Heart left ventricle (tissue), 13 donors: Measurements from ENCODE around the gene TET3.

ENCODE experiments used
- CTCF ChIP-seq, 12 donors: fragments of 200-600 bp; sonication (generic) in 4 of 12; IDR thresholded peaks; one replicate each; pipeline versions ENCODE4 v1.5.0 to v1.8.0; 2018 to 2022; ENCODE audit warnings: antibody characterized with exemption in 12 of 12, mild to moderate bottlenecking in 5 of 12
- POLR2A ChIP-seq, 2 donors: fragments of 450-650 bp; IDR thresholded peaks; one replicate each; pipeline ENCODE4 v1.6.1; 2017; ENCODE audit warnings: antibody characterized with exemption in 2 of 2, mild to moderate bottlenecking in 2 of 2, moderate library complexity in 2 of 2
- donor health status: ischemic (EF 13 %, LVEDD 7.1; RV severe dilation, severe dysfunction).
- donor health status: DM: no; HTN: yes; CAD: no.
- donor health status: DM: no; HTN: no; CAD: no.
- donor health status: ischemic (EF 25% LVEDD 6.9; RV normal size, moderate dysfunction).
- donor health status: ischemic (EF 25% LVEDD 5.7; RV mildly dilated, moderate dysfunction).
- donor health status: ischemic (EF 35%, LVEDD 5.7; RV mildly dilated, moderate dysfunction).
- donor health status: nonischemic (EF 11% LVEDD 7.7; RV severe dilation, severe dysfunction).
- donor health status: DM: yes; HTN: yes; CAD: no.
- donor health status: PGD.
- donor health status: ischemic (EF 29% LVEDD 5.4; RV normal size, mild dysfunction).
- donor health status: nonischemic (EF 23%, LVEDD 6.1; RV moderate dilation, normal function).

- TF ChIP-seq CTCF (IDR thresholded peaks at IDR 0.05) (no peak), POLR2A (IDR thresholded peaks at IDR 0.05) (no peak)
These were observed 14.4 kb upstream of the TET3 start for GRCh38 chr2:73970141-73970803.
